GM12874 (cell line): ENCODE data around the gene ZCCHC2.

ENCODE experiments used
- CTCF ChIP-seq: IDR thresholded peaks from 2 replicates; pipeline ENCODE4 v1.5.1; 2011; ENCODE audit warnings: low read depth, mild to moderate bottlenecking, control low read depth, low read length, moderate library complexity; ENCODE audit not compliant: insufficient read depth

Gene ZCCHC2

GRCh38 chr18:62571648-62572047, 48.8 kb downstream of the ZCCHC2 start:
- no peak for TF ChIP-seq CTCF

- no peak for TF ChIP-seq CTCF
Measured at GRCh38 chr18:62572456-62572855, 49.6 kb downstream of the ZCCHC2 start.

- no peak for TF ChIP-seq CTCF
Measured at GRCh38 chr18:62574776-62575175, 52.0 kb downstream of the ZCCHC2 start.

- TF ChIP-seq CTCF, result no peak
Measured at GRCh38 chr18:62576271-62576670, 53.4 kb downstream of the ZCCHC2 start.

GRCh38 chr18:62576845-62577512, 54.2 kb downstream of the ZCCHC2 start:
- no peak for TF ChIP-seq CTCF

GRCh38 chr18:62577765-62578164, 54.9 kb downstream of the ZCCHC2 start:
- no peak for TF ChIP-seq CTCF

GRCh38 chr18:62578980-62579511, 56.2 kb downstream of the ZCCHC2 start:
- TF ChIP-seq CTCF, result no peak

GRCh38 chr18:62583376-62583775, 60.6 kb downstream of the ZCCHC2 start:
- no peak for TF ChIP-seq CTCF
